Umbilical cord (tissue), 2 donors: ENCODE results near the gene EYA3. TPM values are rescaled to one million over a fixed set of nuclear protein-coding genes. Genes with fewer than 3 reads are reported as not detected.

ENCODE experiments used
- DNase-seq: peaks from one replicate; pipeline ENCODE4 v3.0.0-alpha.2; 2015; ENCODE audit warnings: low spot score
- total RNA-seq: library from RNA; depleted of rRNA; stranded (reverse); fragments of >200 nt; gene quantifications from one replicate; pipeline ENCODE4 v1.2.3, GENCODE V29; 2014; ENCODE audit warnings: low replicate concordance; ENCODE audit not compliant: insufficient read depth

The EYA3 gene
- total RNA-seq, 1 donor from 2014 or later = 7.2 TPM

- DNase-seq = no peak
Observed at GRCh38 chr1:28073867-28074266, 14.5 kb downstream of the EYA3 start.

GRCh38 chr1:28071813-28072212 is 16.6 kb downstream of the EYA3 start:
- DNase-seq = no peak

- DNase-seq = no peak
Observed at GRCh38 chr1:28070725-28071593, 17.5 kb downstream of the EYA3 start.

- DNase-seq = no peak
Observed at GRCh38 chr1:28067523-28068090, 20.8 kb downstream of the EYA3 start.

DNA sequence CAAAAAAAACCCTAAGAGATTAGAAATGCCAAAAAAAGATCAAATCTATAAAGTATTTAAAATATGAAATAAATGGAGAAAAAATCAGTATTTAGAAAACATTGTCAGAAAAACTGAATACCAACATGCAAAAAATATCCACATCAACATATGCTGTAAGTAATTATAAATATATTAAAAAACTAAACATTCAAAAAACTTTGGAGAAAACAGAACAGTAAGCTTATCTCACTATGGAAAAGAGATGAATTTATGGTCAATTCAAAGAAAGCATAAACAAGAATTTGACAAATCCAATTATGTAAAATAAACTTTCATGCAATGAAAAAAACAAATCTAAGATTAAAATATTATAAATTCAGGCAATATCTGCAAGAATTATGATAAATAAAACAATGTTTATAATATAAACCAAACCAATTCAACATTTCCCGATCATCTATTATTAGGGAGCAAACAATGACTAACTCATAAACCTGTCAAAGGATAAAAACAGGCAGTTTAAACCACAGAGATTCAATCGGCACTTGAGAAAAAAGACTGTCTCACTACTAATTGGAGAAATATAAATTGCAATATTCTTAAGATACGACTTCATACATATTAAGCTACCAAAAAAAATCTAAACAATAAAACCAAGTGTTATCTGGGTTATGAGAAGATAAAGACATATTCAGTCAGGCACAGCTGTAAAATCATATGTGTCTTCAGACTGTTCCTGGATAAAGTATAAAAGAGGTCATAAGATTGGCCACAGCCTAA is 21.8 kb downstream of the EYA3 start:
- no peak for DNase-seq

GRCh38 chr1:28064064-28064463 is 24.3 kb downstream of the EYA3 start:
- DNase-seq = no peak

GRCh38 chr1:28062806-28063205 is 25.6 kb downstream of the EYA3 start:
- no peak for DNase-seq

DNA sequence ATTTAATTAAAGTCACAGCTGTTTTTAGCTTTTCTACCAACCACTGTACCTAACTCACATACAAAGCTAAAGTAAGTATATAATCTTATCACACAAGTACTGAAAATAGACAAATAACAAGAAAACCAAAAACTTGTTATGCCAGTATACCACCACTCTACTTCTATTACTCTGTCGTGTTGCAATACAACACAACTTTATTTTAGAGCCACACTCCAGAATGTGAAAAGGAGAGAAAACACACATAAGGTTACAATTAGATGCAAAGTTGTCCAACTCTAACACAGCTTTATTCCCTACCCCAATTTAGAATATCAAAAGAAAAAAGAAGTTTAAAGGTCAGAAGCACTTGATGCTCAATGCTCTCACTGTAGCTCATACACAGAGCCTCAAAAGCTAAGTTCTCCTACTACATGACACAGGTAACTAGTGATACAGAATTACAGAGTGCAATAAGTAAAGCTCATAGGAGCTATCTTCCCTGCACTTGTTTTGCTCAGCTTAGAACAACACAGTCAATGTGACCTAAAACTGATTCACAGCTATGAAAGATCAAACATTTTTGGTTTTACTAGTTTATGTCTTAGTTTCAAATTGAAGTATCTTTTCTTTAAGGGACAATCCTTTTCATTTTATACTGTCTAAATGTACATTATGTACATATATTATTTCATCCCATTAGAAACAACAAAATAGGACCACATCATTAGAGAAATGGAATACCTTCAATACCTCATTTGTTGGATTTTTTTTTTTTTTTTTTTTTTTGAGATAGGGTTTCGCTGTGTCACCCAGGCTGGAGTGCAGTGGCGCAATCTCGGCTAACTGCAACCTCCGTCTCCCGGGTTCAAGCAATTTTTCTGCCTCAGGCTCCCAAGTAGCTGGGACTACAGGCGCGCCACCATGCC is 29.2 kb downstream of the EYA3 start:
- no peak for DNase-seq

GRCh38 chr1:28058168-28058567 is 30.2 kb downstream of the EYA3 start:
- DNase-seq = peak; percentile 3

GRCh38 chr1:28056129-28056925 is 32.1 kb downstream of the EYA3 start:
- DNase-seq = no peak

DNA sequence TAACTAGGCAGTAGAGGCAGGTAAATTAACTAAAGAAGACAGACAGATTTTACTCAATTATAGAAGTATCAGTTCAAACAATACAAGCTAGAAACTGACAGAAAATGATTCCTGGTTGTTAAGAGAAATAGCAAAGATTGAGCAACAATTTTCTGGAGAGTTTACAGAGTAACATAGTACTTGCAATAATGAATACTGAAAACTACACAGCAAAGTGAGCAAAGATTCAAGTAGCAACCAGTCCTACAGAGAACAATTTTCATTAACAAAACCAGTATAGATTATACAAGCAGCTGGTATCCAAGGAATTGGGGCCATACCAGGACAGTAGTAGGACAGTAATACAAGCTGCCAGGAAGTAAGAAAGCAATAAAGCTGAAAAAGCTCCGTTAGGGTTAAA is 37.6 kb downstream of the EYA3 start:
- no peak for DNase-seq

DNA sequence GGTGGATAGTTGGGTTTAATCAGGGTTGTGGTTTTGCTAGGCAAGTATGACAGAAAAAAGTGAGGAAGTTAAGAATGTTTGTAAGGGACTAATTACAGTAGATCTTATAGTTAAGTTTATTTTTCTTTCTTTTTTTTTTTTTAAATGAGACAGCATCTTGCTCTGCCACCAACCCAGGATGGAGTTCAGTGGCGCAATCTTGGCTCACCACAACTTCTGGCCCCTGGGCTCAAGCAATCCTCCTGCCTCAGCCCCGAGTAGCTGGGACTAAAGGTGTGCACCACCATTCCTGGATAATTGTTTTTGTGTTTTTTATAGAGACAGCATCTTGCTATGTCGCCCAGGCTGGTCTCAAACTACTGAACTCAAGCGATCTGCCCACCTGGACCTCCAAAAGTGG is 41.7 kb downstream of the EYA3 start:
- no peak for DNase-seq

DNA sequence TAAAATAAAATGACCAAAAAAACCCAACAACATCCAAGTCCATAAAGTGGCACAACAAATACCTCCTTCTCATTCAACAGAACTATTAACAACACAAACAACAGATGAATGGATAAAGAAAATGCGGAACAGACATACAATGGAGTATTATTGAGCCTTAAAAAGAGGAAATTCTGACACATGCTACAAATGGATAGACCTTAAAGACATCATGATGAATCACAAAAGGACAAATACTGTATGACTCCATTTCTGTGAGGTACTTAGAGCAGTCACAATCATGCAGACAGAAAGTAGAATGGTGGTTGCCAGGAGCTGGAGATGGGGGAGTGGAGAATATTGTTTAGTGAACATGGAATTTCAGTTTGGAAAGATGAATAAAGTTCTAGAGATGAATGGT is 42.6 kb downstream of the EYA3 start:
- no peak for DNase-seq

DNA sequence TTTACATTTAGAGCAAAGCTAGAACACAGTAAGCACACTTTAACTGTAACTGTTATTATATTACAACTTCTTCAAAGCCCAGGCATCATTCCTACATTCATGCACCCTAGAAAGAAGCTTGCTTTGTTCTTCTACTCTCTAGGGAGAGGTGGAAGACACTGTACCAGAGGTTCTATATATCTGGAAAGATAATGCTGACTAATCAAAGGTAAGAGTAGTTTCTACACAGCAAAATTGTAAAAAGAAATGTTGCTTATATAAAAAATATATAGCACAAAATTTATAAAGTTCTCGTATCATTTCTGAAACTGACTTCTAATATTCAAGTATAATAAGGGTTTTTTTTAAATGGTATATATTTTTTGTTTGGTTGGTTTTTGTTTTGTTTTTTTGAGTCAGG is 44.0 kb downstream of the EYA3 start:
- no peak for DNase-seq

- no peak for DNase-seq
Observed at GRCh38 chr1:28039341-28039740, 49.1 kb downstream of the EYA3 start.

GRCh38 chr1:28037946-28038345 is 50.5 kb downstream of the EYA3 start:
- DNase-seq = peak; percentile 7

GRCh38 chr1:28037206-28037605 is 51.2 kb downstream of the EYA3 start:
- DNase-seq = no peak

DNA sequence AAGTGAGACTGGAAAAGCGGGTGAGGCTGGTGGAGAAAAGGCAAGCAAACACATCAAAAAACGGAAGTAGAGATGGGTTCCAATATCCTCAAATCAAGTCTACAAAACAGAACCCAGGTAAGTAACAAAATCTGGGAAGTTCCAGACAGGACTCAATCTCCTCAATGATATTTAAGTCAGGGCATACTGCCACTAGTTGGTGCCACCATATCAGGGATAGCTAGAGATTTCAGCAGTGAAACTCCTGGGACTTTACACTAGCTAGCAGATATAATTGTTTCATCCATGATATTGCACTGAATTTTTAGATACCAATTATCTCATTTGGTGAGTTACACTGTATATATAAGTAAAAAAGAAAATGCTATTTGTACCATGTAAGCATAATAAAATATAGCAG is 52.0 kb downstream of the EYA3 start:
- no peak for DNase-seq

- no peak for DNase-seq
Observed at GRCh38 chr1:28035420-28035819, 53.0 kb downstream of the EYA3 start.

- DNase-seq = no peak
Observed at GRCh38 chr1:28032281-28032680, 56.1 kb downstream of the EYA3 start.

- no peak for DNase-seq
Observed at GRCh38 chr1:28031173-28031572, 57.2 kb downstream of the EYA3 start.
